ENCODE data around the gene SOWAHA. TPM values are rescaled to one million over a fixed set of nuclear protein-coding genes. Genes with fewer than 3 reads are reported as not detected.
A peak's percentile ranks its signal among the peaks of the same experiment; 100 is the strongest.

SOWAHA gene
- total RNA-seq, 1 experiment from 2014 or later = 0.20 TPM

- Histone ChIP-seq H2BK12ac (ENCODE audit: insufficient read length, low read depth, low read length) (no peak overlapping the region), H3K4me2 (ENCODE audit: insufficient read depth, insufficient read length, low read length) (no peak overlapping the region), H3K23ac (ENCODE audit: insufficient read length, low read depth, low read length) (no peak overlapping the region), H2BK120ac (ENCODE audit: low read depth, low read length, poor library complexity, severe bottlenecking) (no peak overlapping the region), H3K9ac (ENCODE audit: extremely low read depth, insufficient read length, low read length) (no peak overlapping the region), H2AFZ (ENCODE audit: low read length) (no peak overlapping the region), H3K4ac (ENCODE audit: low read depth, low read length) (no peak overlapping the region), H3K27me3 (ENCODE audit: insufficient read depth, low read length) (no peaks in the 10 kb centered on the region; the same call in 1 of the 2 replicates), H4K20me1 (ENCODE audit: control insufficient read depth, insufficient read depth, insufficient read length) (no peaks in the 10 kb centered on the region), H3K14ac (ENCODE audit: insufficient read depth, low read length) (no peak overlapping the region; the same call in 1 of the 2 replicates), H3T11ph (ENCODE audit: low read length) (no peak overlapping the region), H3K23me2 (ENCODE audit: insufficient read length, low read depth, low read length, poor library complexity, severe bottlenecking) (no peaks in the 10 kb centered on the region), H3K27ac (ENCODE audit: insufficient read length, low read depth, low read length) (no peak overlapping the region), H2AK5ac (ENCODE audit: insufficient read length, low read length) (no peak overlapping the region), H3K18ac (ENCODE audit: insufficient read length, low read depth, low read length) (no peak overlapping the region), H3K56ac (ENCODE audit: insufficient read length, low read depth, low read length) (no peak overlapping the region), H3K9me3 (ENCODE audit: control insufficient read depth, low read depth, low read length) (no peaks in the 10 kb centered on the region), H3K4me1 (ENCODE audit: insufficient read depth, low read length) (peaks cover 5% of the 10 kb centered on the region; the same call in 1 of the 2 replicates), H4K8ac (replicated peaks; ENCODE audit: insufficient read length, low read depth, low read length) (no peak overlapping the region), H4K5ac (ENCODE audit: insufficient read length, low read depth, low read length) (no peak overlapping the region), H2BK5ac (ENCODE audit: insufficient read length, low read length) (no peak overlapping the region), H3K79me2 (ENCODE audit: insufficient read depth, low read length) (peaks cover 2% of the 10 kb centered on the region; the same call in 1 of the 2 replicates), H4K91ac (ENCODE audit: insufficient read length, low read depth, low read length) (no peak overlapping the region), H3K79me1 (ENCODE audit: insufficient read depth, low read depth, low read length, poor library complexity, severe bottlenecking) (peaks cover 2% of the 10 kb centered on the region), H2BK15ac (ENCODE audit: low read depth, low read length) (no peak overlapping the region), H2BK20ac (ENCODE audit: low read depth, low read length, poor library complexity, severe bottlenecking) (no peak overlapping the region)
- no peak for DNase-seq
- no peak for TF ChIP-seq CTCF (conservative IDR thresholded peaks at IDR 0.05)
- peaks cover 34% of the 10 kb centered on the region for H3K27me3 Mint-ChIP-seq (ENCODE audit: low read depth)
- H3K9me3 Mint-ChIP-seq = no peaks in the 10 kb centered on the region
- no peaks in the 10 kb centered on the region; a peak in 1 of 7 replicates for H3K36me3 Mint-ChIP-seq (ENCODE audit: insufficient read depth in 1 of 3, low read depth in 3 of 3)
- H3K27ac Mint-ChIP-seq = peak overlapping the region; percentile 15 to 89 (median 69); a peak in 3 of 7 replicates
- H3K4me3 Mint-ChIP-seq = peak overlapping the region in 1 of 2 experiments; percentile 42; a peak in 1 of 5 replicates
- WGBS (ENCODE audit: extremely low coverage, insufficient read length, low lambda C conversion rate) = no CpG with 5 or more reads among the region's 8 CpGs
- peaks cover 23 to 26% of the 10 kb centered on the region in 2 experiments for H3K4me1 Mint-ChIP-seq
Measured at GRCh38 chr5:132770476-132771159, 42.5 kb upstream of the SOWAHA start.
